C4-2B (cell line): ENCODE data around the gene DDOST.
"Not testable (repeated sequence)": the region's sequence is repeated elsewhere in the genome, so short reads cannot be mapped to it uniquely, and the experiment has no call there.

Experiments used
- H3K27ac ChIP-seq: fragments of 450-650 bp; 2 replicates; pipeline ENCODE4 v1.5.1; 2017
- CTCF ChIP-seq: fragments of 450-650 bp; conservative IDR thresholded peaks from 2 replicates; pipeline ENCODE4 v1.5.1; 2017; ENCODE audit warnings: mild to moderate bottlenecking
- ZFX ChIP-seq: fragments of 450-650 bp; IDR thresholded peaks from 2 replicates; pipeline ENCODE4 v1.6.1; 2017

The DDOST gene

GRCh38 chr1:20681999-20682398 is 20.8 kb upstream of the DDOST start:
- H3K27ac ChIP-seq, result no peak overlapping the region
- no peak for TF ChIP-seq CTCF
- TF ChIP-seq ZFX, result no peak

DNA sequence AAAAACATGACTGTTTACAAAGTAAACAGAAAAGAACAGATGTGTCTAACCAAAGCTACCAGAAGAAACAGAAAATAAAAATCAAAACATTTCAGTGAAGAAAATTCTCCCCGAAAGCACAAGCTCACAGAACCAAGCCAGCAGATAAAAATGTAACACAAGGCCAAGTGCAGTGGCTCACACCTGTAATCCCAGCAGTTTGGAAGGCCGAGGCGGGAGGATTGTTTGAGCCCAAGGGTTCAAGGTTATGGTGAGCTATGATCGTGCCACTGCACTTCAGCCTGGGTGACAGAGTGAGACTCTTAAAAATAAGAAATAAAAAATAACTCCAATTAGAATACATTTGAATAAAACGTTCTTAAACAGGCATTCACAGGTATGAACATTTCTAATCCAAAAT is 19.1 kb upstream of the DDOST start:
- TF ChIP-seq ZFX (no peak), CTCF (no peak)
- H3K27ac ChIP-seq, result no peak overlapping the region

DNA sequence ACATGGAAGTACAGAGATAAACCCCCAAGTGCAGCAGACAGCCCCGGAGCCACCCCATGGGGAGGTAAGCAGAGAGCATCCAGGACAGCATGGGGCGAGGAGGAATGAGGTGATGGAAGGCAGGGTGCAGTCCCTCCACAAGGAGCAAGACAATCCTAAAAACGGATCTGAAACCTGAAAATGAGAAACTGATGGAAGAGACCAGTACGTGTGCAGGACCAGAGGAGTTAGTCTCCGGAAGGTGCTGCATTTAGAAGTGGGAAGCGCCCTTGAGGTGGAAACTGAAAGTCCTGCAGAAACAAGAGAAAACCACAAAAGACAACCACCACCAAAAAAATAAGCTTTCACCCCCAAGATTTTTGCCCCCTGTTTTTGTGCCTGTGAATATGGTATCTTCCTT is 17.4 kb upstream of the DDOST start:
- TF ChIP-seq CTCF (no peak), ZFX (no peak)

GRCh38 chr1:20673626-20674025 is 12.5 kb upstream of the DDOST start:
- not testable (repeated sequence) for H3K27ac ChIP-seq

More for the DNA sequence above, 17.4 kb upstream of the DDOST start:
- no peak overlapping the region for H3K27ac ChIP-seq

- no peak for TF ChIP-seq CTCF
- no peak for TF ChIP-seq ZFX
- H3K27ac ChIP-seq, result no peak overlapping the region
Observed at GRCh38 chr1:20672265-20672632, 11.1 kb upstream of the DDOST start.

GRCh38 chr1:20670936-20671335 is 9.8 kb upstream of the DDOST start:
- TF ChIP-seq ZFX, result no peak
- no peak for TF ChIP-seq CTCF
- H3K27ac ChIP-seq, result no peak overlapping the region

DNA sequence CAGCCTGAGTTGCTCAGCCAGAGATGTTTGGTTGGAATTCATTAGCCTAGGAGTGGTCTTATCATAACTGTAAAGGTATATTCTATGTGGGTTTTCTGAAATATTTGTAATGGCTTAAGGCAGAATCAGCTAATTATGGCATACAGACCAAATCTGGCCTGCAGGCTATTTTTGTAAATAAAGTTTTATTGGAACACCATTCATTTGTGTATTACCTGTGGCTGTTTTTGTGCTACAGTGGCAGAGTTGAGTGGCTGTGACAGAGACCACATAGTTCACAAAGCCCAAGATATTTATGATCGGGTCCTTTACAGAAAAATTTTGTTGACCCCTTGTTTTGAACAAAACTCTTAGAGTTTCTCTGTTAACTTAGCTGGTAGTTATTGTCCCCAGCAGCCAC is 7.4 kb upstream of the DDOST start:
- TF ChIP-seq CTCF (no peak), ZFX (no peak)
- H3K27ac ChIP-seq, result no peak overlapping the region

GRCh38 chr1:20666804-20667203 is 5.6 kb upstream of the DDOST start:
- TF ChIP-seq CTCF, result no peak
- no peak for TF ChIP-seq ZFX
- H3K27ac ChIP-seq, result no peak overlapping the region
